HG02623 (cell line): Measurements from ENCODE around the gene CABP2.
"Not testable (repeated sequence)": the region's sequence is repeated elsewhere in the genome, so short reads cannot be mapped to it uniquely, and the experiment has no call there.

Source experiments
- ATAC-seq: cut with Tn5 transposase; IDR thresholded peaks from one replicate; pipeline ENCODE4 v1.9.1; 2021; ENCODE audit warnings: moderate library complexity; ENCODE audit not compliant: unreplicated experiment

The CABP2 gene

DNA sequence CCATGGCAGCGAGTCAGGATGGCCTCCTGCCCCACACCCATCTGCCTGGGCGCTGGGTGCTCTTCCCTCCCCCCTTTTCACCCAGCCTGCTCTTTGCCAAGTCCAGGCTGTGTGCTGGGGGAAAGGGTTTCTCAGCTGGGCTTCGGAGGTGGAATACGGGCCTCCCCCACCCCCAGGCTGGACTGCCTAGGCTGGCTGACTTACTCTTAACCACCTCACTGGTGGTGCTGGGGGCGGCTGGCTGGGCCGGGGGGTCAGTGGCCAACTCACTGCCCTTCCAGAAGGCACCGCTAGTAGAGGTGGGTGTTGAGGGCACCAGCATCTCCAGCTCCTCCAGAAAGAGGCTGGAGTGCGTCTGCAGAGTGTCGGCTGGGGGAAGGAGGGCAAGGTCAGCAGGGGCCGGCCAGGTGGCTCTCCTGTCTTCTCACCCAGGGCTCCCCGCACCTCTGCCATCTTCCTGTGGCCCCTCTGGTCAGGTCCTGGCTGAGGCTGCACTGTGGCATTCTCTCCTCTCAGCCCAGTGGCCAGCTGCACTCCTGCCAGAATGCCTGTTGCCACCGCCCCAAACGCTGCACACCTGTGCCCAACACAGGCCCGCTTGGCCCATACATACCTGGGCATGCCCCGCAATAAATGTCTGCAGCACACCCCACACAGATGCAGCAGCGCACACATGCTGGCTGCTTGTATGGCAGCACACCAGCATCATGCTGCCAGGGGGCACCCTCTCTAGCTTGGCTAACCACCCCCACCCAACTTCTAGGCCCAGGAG is 27.8 kb downstream of the CABP2 start:
- ATAC-seq: no peak

DNA sequence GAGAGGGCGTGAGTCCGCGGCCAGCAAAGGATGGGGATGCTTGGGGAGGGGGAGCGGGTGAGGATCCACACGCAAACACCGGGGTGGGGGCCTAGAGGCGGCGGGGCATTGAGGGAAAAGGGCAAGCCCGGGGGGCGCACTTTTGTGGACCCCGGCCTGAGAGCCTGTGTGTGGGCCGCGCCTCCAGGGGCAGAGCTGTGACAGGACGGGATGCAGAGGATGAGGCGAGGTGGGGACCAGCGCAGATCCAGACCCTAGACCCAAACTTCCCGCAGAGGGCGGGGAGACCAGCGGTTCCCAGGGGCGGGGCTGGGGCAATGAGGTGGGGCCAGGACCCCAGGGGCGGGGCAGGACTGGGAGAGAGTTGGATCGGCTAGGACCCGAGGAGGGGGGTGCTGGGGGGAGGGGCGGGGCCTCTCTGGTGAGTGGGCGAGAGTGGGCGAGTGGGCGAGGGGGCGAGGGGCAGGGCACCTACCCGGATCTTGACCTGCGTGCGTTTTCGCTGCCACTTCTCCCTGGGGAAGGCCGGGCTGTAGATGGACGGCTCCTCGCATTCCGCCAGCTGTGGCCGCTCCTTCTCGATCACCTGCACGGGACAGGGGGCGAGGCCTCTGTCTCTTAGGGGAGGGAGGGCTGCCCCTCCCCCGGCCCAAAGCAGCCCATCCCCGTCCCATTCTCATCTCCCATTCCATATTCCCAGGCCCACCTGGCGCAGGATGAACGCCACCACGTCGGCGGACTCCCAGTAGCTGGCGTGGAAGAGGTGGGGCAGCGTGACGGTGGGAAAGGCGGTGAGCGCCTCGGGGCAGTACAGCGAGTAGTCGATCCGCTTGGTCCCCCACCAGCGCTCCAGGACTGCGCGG is 28.6 kb downstream of the CABP2 start:
- no peak for ATAC-seq

DNA sequence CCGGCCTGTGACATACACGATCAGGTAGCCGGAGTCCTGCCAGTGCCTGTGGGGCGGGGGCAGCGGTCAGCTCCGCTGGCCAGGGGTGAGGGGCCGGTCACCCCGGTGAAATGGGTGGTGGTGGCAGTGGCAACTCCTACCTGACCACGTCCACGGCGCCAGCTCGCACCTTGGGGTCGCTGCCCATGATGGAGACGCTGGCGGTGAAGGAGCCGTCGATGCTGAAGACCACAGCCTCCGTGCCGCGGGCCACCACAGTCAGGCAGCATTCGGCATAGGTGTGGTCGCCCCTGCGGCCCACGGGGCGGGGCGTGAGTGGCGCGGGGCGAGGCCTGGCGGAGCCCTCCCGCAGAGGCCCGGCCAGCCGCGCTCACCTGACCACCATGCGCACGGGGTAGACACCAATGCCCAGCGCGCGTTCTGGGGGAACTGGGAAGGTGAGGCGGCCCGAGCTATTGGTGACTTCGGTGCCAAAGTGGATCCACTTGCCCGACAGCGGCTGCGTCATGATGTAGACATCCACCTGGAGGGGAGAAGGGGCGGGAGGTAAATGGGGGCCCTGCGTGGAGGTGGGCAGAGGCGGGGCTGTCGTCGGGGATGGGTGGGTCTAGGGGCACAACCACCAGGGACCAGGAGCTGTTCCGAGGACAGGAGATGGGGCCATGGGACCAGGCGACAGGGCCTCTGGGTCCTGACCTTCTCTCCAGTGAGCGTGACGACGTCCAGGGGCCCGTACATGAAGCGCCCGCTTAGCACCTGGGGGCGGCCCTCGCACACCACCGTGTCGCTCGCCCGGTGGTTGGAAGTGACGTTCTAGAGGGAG is 29.5 kb downstream of the CABP2 start:
- no peak for ATAC-seq

DNA sequence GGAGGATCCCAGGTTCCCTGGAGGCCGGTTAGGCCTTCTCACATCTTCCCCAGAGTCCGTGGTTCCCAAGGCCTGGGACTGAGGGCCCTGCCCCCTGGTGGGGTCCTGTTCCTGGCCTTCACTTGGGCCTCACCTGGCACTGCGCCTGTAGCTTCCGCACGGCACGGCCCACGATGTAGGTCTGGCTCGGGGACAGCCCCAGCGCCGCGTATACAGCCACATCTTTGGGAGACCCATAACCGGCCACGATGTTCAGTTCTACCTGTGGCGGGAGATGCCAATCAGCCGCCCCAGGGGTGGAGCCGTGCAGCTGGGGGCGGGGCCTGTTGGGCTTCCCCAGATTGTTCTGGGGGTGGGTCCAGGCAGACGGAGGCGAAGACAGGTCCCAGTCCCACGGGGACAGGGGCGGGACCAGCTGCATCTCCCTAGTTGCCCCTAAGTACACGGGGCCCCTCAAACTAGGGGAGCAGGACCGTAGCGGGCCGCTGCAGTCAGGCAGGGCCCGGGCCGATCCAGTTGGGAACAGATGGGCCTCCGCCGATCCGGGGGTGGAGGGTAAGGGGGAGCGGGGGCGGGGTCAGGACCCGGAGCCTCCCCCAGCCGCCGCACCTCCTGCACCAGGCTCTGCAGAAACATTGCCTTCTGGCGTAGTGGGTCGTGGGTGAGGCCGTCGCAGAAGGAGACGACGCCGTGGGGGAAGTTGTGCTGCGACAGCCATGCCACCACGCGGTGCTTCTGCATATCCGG is 30.3 kb downstream of the CABP2 start:
- no peak for ATAC-seq

DNA sequence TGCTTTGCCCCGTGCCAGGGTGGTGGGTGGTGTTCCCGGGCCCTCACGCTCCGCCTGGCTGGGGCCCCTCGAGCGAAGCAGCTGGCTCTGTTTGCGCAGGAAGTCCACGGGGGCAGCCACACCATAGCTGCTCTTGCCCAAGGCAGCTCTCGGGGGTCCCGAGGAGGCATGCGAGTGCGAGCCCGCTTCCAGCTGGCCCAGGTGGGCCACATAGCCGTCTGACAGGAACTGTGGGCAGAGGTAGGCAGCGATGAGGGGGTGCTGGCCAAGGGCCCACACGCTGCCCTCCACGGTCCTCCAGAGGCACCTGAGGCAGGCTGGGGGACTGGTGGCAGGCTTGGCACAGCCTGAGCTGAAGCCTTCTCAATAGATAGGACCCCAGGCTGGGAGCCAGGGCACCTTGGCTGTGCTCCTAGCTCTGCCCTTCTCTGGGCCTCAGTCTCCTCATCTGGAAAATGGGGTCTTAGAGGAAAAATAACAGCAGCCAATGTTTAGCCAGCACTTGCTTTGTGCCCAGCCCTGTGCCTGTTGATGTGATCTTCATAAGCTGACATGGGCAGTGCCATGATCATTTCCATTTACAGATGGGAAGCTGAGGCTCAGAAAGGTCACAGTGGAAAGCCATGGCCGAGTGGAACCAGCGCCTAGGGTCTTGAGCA is 31.0 kb downstream of the CABP2 start:
- ATAC-seq: no peak

DNA sequence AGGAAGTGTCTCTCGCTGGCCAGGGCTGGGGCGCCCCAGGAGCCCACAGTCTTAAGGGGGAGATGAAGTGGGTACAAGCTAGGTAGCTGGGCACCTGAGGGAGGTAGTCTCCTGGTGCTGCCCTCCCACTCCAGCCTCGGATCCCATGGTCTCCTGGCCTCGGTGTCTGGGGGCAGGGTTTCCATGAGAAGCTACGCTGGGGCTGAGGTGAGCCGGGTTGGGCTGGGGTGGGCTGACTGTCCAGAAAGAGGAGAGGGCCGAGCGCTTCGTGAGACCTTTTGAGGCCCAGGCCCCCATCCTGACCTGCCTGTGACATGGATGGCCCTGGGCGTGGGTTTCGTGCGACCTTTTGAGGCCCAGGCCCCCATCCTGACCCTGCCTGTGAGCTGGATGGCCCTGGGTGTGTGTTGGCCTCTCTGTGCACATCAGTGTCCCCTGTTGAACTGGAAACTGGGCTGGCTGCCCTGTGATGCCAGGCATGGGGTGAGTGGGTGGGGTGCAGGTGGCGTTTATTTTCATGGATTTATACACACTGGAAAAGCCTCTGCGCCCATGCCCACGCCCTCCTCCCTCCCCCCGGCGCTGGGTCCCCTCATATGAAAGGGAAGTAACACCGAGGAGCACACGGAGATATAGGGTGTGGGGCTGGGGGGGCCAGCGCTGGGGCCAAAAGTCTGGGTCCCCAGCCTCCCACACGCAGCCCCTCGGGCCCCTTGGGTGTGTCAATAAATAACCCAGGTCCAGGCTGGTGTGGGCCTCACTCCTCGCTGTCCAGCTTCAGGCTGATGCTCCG is 31.8 kb downstream of the CABP2 start:
- no peak for ATAC-seq

DNA sequence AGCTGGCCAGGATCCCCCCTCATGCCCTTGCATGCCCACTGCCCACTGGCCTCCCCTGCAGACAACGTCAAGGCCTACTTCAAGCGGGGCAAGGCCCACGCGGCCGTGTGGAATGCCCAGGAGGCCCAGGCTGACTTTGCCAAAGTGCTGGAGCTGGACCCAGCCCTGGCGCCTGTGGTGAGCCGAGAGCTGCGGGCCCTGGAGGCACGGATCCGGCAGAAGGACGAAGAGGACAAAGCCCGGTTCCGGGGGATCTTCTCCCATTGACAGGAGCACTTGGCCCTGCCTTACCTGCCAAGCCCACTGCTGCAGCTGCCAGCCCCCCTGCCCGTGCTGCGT is 32.5 kb downstream of the CABP2 start:
- no peak for ATAC-seq

DNA sequence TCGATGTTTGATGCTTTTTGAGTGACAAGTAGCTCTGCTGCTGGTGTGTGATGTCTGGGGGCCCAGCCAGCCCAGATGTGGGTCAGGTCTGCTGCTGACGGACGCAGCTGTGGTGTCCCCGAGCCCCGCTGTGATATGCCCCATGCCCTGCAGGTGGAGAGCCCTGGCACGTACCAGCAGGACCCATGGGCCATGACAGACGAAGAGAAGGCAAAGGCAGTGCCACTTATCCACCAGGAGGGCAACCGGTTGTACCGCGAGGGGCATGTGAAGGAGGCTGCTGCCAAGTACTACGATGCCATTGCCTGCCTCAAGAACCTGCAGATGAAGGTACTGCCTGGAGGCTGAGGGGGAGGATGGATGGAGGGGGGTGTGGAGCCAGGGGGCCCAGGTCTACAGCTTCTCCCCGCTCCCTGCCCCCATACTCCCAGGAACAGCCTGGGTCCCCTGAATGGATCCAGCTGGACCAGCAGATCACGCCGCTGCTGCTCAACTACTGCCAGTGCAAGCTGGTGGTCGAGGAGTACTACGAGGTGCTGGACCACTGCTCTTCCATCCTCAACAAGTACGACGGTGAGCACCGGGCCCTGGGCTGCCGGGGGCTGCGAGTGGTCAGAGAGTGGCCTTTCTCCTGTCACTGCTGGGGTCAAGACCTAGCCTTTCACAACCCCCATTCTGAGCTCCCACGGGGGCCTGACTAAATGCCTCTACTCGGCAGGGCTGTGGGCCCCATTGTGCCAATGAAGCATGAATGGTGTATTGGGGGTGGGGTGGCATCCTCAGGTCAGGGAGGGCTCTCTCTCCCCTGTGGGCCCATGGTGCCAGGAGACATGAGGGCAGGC is 33.1 kb downstream of the CABP2 start:
- ATAC-seq: no peak

DNA sequence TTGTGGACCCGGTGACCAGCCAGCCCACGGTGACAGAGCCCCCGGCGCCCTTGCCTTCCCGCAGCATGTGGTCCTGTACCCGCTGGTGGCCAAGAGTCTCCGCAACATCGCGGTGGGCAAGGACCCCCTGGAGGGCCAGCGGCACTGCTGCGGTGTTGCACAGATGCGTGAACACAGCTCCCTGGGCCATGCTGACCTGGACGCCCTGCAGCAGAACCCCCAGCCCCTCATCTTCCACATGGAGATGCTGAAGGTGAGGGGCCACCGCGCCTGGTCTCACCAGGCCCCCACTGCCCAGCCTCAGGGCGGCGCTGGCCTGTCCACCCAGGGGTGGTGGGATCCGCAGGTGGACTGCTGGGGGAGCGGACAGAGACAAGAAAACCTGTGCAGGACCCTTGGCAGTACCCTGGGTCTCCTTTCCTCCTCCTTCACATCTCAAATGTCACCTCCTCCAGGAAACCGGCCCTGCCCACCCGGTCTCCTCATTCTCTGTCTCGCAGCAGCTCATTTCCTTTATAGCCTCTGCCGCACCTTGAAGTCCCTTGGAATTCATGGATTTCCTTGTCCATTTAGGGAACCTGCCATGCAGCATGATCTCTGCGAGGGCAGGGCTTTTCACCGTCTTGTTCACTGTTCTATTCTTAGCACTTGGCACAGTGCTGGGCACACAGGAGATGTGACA is 33.9 kb downstream of the CABP2 start:
- no peak for ATAC-seq

DNA sequence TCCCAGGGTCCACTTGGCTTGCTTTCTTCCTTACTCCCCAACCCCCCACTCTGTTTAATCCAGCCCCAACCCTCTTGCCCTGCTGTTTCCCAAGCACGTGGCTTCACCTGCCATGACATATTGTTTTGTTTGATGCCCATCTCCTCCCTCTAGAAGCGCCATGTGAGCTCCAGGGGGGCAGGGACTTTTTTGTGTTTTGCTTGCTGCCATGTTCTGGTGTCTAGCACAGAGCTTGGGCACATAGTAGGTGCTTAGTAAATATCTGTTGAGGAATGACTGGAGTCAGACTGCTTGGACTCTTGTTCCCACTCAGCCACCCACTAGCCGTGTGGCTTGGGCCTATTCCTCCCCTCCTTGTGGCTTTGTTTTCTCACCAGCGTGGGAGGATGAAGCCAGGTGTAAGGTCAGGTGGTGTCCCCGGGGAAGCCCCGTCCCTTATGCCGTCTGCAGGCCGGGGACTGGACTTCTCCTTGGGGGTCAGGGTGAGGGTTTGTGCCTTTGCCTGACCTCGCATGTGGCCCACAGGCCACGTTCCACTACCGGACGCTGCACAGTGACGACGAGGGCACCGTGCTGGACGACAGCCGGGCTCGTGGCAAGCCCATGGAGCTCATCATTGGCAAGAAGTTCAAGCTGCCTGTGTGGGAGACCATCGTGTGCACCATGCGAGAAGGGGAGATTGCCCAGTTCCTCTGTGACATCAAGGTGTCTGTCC is 36.6 kb downstream of the CABP2 start:
- ATAC-seq: no peak

DNA sequence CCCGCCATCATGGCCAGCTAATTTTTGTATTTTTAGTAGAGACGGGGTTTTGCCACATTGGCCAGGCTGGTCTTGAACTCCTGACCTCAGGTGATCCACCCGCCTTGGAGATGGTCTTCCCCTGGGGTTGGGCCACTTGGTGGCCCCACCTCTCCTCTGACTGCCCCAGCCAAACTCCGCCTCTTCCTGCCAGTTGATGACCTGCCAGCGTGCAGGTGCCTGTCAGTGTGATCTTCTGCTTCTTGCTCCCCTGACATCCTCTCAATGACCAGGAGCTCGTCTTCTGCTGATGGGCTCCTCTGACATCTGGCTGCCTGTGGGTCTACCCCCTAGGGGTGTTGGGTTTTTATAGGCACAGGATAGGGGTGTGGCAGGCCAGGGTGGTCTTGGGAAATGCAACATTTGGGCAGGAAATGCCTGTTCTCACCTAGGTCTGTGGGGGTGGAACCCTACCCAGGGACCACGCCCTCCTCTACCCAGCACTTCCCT is 37.3 kb downstream of the CABP2 start:
- ATAC-seq: not testable (repeated sequence)

DNA sequence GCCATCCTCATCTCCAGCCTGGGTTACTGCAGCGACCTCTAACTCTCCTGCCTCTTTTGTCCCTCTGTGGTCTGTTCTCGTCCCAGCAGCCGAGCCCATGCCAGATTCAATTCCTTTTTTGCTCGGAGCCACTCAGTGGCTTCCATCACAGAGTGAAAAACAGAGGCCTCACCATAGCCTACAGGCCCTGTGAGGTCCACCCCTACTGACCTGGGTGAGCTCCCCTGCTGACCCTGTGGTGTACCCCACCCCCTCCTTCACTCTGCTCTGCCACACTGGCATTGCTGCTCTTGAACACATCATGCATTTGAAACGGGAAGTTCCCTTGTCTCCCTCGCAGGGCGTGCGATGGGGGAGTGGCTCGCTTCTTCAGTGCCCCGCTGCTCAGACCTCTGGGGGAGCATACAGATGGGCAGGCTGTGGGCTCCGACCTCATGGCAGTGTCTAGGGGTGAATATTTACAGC is 38.4 kb downstream of the CABP2 start:
- no peak for ATAC-seq

DNA sequence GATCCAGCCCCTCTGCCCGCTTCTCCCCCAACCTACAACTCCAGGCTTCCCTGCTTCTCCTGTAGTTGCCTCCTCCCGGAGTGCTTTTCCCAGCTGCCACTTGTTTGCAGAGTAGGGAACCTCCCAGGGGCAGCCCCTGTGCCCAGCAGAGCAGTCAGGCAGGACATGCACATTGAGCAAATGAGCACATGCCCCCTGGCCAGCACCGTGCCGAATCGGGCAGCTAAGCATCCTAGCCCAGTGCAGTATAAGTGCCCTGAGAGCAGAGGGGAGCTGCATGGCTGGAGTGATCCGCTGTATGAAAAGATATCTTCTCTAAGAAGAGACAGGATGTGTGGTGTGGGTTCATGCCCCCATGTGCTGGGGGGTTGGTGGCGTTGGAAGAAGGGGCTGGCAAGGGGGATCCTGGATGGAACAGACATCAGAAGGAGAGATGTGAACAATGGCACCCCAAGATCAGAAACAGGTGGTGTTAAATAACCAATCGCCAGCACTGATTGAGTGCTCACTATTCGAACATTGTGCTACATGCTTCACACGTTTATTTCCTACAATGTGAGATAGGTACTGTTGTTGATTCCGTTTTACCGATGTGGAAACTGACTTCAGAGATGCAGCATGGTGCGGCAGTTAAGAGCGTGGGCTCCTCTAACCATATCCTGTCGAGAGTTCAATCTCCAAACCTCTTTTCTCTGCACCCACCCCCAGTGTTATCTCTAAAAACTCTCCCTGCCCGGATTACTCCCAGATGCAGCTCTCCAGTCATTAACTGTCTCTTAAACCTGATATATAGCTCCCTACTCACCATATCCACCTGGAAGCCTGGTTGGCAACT is 39.2 kb downstream of the CABP2 start:
- no peak for ATAC-seq

DNA sequence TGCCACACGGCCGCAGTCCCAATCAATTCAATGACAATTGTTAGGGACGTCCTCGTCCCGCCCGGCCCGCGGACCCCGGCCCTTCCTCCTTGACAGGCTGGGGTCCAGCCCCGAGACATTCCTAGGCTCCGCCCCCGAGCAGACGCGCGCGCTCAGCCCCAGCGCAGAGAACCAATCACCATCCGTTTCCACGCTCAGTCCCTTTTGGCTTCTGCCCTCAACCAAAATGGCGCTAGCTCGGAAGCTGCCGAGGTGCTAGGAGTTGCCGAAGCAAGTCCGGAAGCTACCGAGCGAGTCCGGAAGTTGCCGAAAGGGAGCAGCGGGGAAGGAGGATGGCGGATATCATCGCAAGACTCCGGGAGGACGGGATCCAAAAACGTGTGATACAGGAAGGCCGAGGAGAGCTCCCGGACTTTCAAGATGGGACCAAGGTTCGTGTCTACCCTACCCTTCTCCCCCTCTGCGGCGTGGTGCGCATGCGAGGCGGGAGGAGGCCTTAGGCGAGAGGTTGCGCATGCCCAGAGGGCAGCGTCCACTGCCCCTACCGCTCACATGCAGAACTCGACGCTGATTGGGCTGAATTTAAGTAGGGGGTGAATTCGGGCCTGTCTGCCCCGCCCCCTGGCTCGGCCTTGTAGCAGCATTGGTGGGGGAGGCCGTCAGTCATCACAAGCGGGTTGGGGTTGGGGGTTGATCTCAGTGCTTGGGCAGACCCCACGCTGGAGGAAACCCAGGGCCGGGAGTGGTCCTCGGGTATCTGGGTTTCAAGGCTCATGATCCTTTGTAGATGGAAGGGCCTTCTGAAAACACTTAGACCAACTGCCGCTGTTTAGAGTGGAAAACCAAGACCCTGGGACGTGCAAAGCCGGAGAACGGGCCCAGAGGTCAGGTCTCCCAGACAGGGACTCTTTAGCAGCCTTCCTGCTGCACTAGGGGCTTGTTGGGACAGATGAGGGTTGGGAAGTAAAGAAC is 40.1 kb downstream of the CABP2 start, which contains the start of gene AIP:
TSS of gene AIP (plus strand) at position 200 of the 972 bp plus-strand sequence. CDS start at position 333, 133 bp downstream.
- peak; percentile 64 for ATAC-seq

DNA sequence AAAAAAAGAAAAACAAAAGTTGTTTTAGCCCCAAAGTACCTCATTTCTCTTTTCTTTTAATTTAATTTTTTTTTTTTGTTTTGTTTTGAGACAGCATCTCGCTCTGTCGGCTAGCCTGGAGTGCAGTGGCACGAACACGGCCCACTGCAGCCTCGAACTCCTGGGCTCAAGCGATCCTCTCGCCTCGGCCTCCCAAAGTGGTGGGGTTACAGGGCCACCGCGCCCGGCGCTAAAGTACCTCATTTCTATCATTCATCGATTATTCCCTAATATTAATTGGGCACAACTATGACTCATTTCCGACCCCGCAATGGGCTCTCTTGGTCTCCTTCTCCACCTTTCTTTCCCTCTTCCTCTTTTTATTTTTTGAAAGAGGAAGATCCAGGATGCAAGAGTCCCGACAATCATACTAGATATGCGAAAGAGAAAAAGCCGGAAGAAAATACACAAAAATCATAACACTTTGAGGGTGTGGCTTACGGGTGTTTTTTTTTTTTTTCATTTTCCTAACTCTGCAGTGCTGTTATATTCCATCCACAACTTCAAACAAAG is 40.9 kb downstream of the CABP2 start:
- no peak for ATAC-seq
